HEK293 (cell line): Measurements from ENCODE around the gene CELSR3.
A peak's percentile ranks its signal among the peaks of the same experiment; 100 is the strongest.

ENCODE experiments used
- CTCF ChIA-PET: fragments of 350-600 bp; formaldehyde crosslinking; extraction: SDS; loops from one replicate; lab custom pipeline; 2021; ENCODE audit warnings: antibody characterized with exemption; lab: Yijun Ruan, JAX
- POLR2A ChIA-PET: fragments of 300-600 bp; formaldehyde crosslinking; extraction: SDS; loops from one replicate; lab custom pipeline; 2020; ENCODE audit warnings: antibody characterized with exemption, inconsistent platforms; lab: Yijun Ruan, JAX
- H3K27ac ChIP-seq: fragments of 200-500 bp; sonication (Bioruptor generic); 2 replicates; pipeline ENCODE4 v1.5.1; 2014; ENCODE audit warnings: low read depth, low read length, control low read depth, inconsistent platforms; ENCODE audit errors: extremely low read depth
- H3K36me3 ChIP-seq, 2 experiments: fragments of 200-500 bp in 1 of 2; sonication (Bioruptor generic) in 1 of 2; 1 replicate in 1 of 2; 2 replicates in 1 of 2; pipeline ENCODE4 v1.5.1; 2014 to 2017; ENCODE audit warnings: inconsistent platforms in 2 of 2, low read length in 2 of 2; ENCODE audit not compliant: control insufficient read depth in 2 of 2, insufficient read depth in 1 of 2
- H3K4me1 ChIP-seq: fragments of 200-500 bp; sonication (Bioruptor generic); 2 replicates; pipeline ENCODE4 v1.5.1; 2014; ENCODE audit warnings: mild to moderate bottlenecking, low read length, inconsistent platforms; ENCODE audit not compliant: control insufficient read depth, insufficient read depth
- H3K4me3 ChIP-seq: 2 replicates; pipeline ENCODE4 v1.5.1; 2011; ENCODE audit warnings: low read depth, mild to moderate bottlenecking, control low read depth, low read length, moderate library complexity
- H3K9me3 ChIP-seq: fragments of 200-500 bp; sonication (Bioruptor generic); 2 replicates; pipeline ENCODE4 v1.5.1; 2014; ENCODE audit warnings: low read depth, low read length, inconsistent platforms; ENCODE audit not compliant: control insufficient read depth, insufficient read depth
- YY2 ChIP-seq: fragments of 450-650 bp; formaldehyde crosslinking; IDR thresholded peaks from 2 replicates; pipeline ENCODE4 v1.5.1; 2016; ENCODE audit warnings: missing biosample characterization, missing genetic modification characterization
- ZBTB20 ChIP-seq: fragments of 450-650 bp; formaldehyde crosslinking; IDR thresholded peaks from 2 replicates; pipeline ENCODE4 v1.5.1; 2016; ENCODE audit warnings: missing biosample characterization, missing genetic modification characterization
- ZNF2 ChIP-seq: fragments of 450-650 bp; formaldehyde crosslinking; IDR thresholded peaks from 2 replicates; pipeline ENCODE4 v1.5.1; 2016; ENCODE audit warnings: missing biosample characterization, missing genetic modification characterization
- ZNF239 ChIP-seq: fragments of 450-650 bp; formaldehyde crosslinking; IDR thresholded peaks from 2 replicates; pipeline ENCODE4 v1.5.1; 2016; ENCODE audit warnings: missing biosample characterization, missing genetic modification characterization
- ZNF26 ChIP-seq: fragments of 450-650 bp; formaldehyde crosslinking; IDR thresholded peaks from 2 replicates; pipeline ENCODE4 v1.5.1; 2016; ENCODE audit warnings: missing biosample characterization, missing genetic modification characterization
- ZNF266 ChIP-seq: fragments of 450-650 bp; formaldehyde crosslinking; IDR thresholded peaks from 2 replicates; pipeline ENCODE4 v1.5.1; 2016; ENCODE audit warnings: missing biosample characterization, missing genetic modification characterization, low read depth
- ZNF335 ChIP-seq: fragments of 450-650 bp; formaldehyde crosslinking; conservative IDR thresholded peaks from 2 replicates; pipeline ENCODE4 v1.5.1; 2016; ENCODE audit warnings: missing biosample characterization, missing genetic modification characterization
- ZNF341 ChIP-seq: fragments of 450-650 bp; formaldehyde crosslinking; IDR thresholded peaks from 2 replicates; pipeline ENCODE4; 2016; ENCODE audit warnings: low read depth, missing biosample characterization, missing genetic modification characterization
- ZNF37A ChIP-seq: fragments of 450-650 bp; IDR thresholded peaks from 2 replicates; pipeline ENCODE4 v1.5.1; 2018; ENCODE audit warnings: missing biosample characterization, missing genetic modification characterization
- ZNF404 ChIP-seq: fragments of 450-650 bp; formaldehyde crosslinking; IDR thresholded peaks from 2 replicates; pipeline ENCODE4 v1.5.1; 2017; ENCODE audit warnings: missing biosample characterization, missing genetic modification characterization
- ZNF560 ChIP-seq: fragments of 450-650 bp; formaldehyde crosslinking; IDR thresholded peaks from 2 replicates; pipeline ENCODE4 v1.5.1; 2017; ENCODE audit warnings: missing biosample characterization, missing genetic modification characterization, borderline replicate concordance
- ZNF571 ChIP-seq: fragments of 450-650 bp; formaldehyde crosslinking; IDR thresholded peaks from 2 replicates; pipeline ENCODE4 v1.5.0; 2017; ENCODE audit warnings: missing biosample characterization, missing genetic modification characterization
- ZNF600 ChIP-seq: fragments of 450-650 bp; formaldehyde crosslinking; IDR thresholded peaks from 2 replicates; pipeline ENCODE4 v1.5.1; 2016; ENCODE audit warnings: missing biosample characterization, missing genetic modification characterization
- ZNF658 ChIP-seq: fragments of 450-650 bp; formaldehyde crosslinking; IDR thresholded peaks from 2 replicates; pipeline ENCODE4; 2016; ENCODE audit warnings: missing biosample characterization, missing genetic modification characterization
- ZNF677 ChIP-seq: fragments of 450-650 bp; IDR thresholded peaks from 2 replicates; pipeline ENCODE4 v1.5.0; 2018; ENCODE audit warnings: missing biosample characterization, mild to moderate bottlenecking, missing genetic modification characterization, moderate library complexity
- ZNF792 ChIP-seq: fragments of 450-650 bp; formaldehyde crosslinking; IDR thresholded peaks from 2 replicates; pipeline ENCODE4 v1.5.1; 2016; ENCODE audit warnings: missing biosample characterization, missing genetic modification characterization
- TF ChIP-seq, protein P1 (sequence below): fragments of 450-650 bp; formaldehyde crosslinking; IDR thresholded peaks from 2 replicates; pipeline ENCODE4 v1.5.1; 2016; ENCODE audit warnings: missing biosample characterization, missing genetic modification characterization
- TF ChIP-seq, protein P2 (sequence below): fragments of 450-650 bp; formaldehyde crosslinking; IDR thresholded peaks from 2 replicates; pipeline ENCODE4 v1.5.1; 2016; ENCODE audit warnings: missing biosample characterization, missing genetic modification characterization
- TF ChIP-seq, protein P3 (sequence below): fragments of 450-650 bp; formaldehyde crosslinking; IDR thresholded peaks from 2 replicates; pipeline ENCODE4 v1.5.1; 2016; ENCODE audit warnings: missing biosample characterization, missing genetic modification characterization

The CELSR3 gene

GRCh38 chr3:48660800-48661400 is 1.8 kb downstream of the CELSR3 start:
- POLR2A ChIA-PET, result no interaction called here
- no peaks in the 10 kb centered on the region for H3K9me3 ChIP-seq

GRCh38 chr3:48656841-48657281 is 5.8 kb downstream of the CELSR3 start:
- CTCF ChIA-PET, result interaction anchor here (0.6 to 1.7 kb wide), 6 partner anchors 22 to 221 kb away, joined by 3 to 4 read pairs (median 3); partner anchors contain the start of genes NCKIPSD and SLC26A6
- H3K4me3 ChIP-seq, result no peak overlapping the region
- no peaks in the 10 kb centered on the region for H3K4me1 ChIP-seq
- POLR2A ChIA-PET, result no interaction called here
- TF ChIP-seq ZNF560 (tag by site-specific recombination) (no peak), ZNF341 (tag by site-specific recombination) (no peak), ZNF37A (no peak), YY2 (tag by site-specific recombination) (no peak), ZNF26 (no peak), ZNF239 (tag by site-specific recombination) (no peak), ZNF2 (no peak), ZNF792 (tag by site-specific recombination) (no peak)
- TF ChIP-seq, protein P1, sequence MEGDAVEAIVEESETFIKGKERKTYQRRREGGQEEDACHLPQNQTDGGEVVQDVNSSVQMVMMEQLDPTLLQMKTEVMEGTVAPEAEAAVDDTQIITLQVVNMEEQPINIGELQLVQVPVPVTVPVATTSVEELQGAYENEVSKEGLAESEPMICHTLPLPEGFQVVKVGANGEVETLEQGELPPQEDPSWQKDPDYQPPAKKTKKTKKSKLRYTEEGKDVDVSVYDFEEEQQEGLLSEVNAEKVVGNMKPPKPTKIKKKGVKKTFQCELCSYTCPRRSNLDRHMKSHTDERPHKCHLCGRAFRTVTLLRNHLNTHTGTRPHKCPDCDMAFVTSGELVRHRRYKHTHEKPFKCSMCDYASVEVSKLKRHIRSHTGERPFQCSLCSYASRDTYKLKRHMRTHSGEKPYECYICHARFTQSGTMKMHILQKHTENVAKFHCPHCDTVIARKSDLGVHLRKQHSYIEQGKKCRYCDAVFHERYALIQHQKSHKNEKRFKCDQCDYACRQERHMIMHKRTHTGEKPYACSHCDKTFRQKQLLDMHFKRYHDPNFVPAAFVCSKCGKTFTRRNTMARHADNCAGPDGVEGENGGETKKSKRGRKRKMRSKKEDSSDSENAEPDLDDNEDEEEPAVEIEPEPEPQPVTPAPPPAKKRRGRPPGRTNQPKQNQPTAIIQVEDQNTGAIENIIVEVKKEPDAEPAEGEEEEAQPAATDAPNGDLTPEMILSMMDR, result no peak
- H3K9me3 ChIP-seq, result no peaks in the 10 kb centered on the region
- H3K36me3 ChIP-seq, result no peaks in the 10 kb centered on the region
- H3K27ac ChIP-seq, result no peak overlapping the region; the same call in 1 of the 2 replicates

More at GRCh38 chr3:48660800-48661400, 1.8 kb downstream of the CELSR3 start:
- no peaks in the 10 kb centered on the region for H3K36me3 ChIP-seq
- H3K4me1 ChIP-seq, result no peaks in the 10 kb centered on the region
- no peak overlapping the region for H3K27ac ChIP-seq
- TF ChIP-seq ZNF404 (tag by site-specific recombination), result no peak
- TF ChIP-seq ZBTB20 (tag by site-specific recombination), result no peak
- no peak for TF ChIP-seq ZNF792 (tag by site-specific recombination)
- TF ChIP-seq, protein P2, sequence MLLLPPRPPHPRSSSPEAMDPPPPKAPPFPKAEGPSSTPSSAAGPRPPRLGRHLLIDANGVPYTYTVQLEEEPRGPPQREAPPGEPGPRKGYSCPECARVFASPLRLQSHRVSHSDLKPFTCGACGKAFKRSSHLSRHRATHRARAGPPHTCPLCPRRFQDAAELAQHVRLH (tag by site-specific recombination), result no peak
- no peak for TF ChIP-seq ZNF677 (tag by site-specific recombination)
- TF ChIP-seq ZNF335 (tag by site-specific recombination), result no peak
- TF ChIP-seq ZNF571, result no peak
- TF ChIP-seq, protein P3, sequence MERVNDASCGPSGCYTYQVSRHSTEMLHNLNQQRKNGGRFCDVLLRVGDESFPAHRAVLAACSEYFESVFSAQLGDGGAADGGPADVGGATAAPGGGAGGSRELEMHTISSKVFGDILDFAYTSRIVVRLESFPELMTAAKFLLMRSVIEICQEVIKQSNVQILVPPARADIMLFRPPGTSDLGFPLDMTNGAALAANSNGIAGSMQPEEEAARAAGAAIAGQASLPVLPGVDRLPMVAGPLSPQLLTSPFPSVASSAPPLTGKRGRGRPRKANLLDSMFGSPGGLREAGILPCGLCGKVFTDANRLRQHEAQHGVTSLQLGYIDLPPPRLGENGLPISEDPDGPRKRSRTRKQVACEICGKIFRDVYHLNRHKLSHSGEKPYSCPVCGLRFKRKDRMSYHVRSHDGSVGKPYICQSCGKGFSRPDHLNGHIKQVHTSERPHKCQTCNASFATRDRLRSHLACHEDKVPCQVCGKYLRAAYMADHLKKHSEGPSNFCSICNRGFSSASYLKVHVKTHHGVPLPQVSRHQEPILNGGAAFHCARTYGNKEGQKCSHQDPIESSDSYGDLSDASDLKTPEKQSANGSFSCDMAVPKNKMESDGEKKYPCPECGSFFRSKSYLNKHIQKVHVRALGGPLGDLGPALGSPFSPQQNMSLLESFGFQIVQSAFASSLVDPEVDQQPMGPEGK (tag by site-specific recombination), result no peak
- no peak for TF ChIP-seq ZNF658
- TF ChIP-seq ZNF600 (tag by site-specific recombination), result no peak
- no peak for TF ChIP-seq ZNF266
- TF ChIP-seq, all 188 proteins: peak for 0
- CTCF ChIA-PET, result no interaction called here
- 0 out of 2 replicates have a peak overlapping the region, but pooled peaks have one; percentile 36 for H3K4me3 ChIP-seq
